ENCODE results near the gene ELP6.
"Not testable (repeated sequence)": the region's sequence is repeated elsewhere in the genome, so short reads cannot be mapped to it uniquely, and the experiment has no call there.

ELP6 gene

GRCh38 chr3:47512416-47513124 lies 942 bp downstream of the ELP6 start:
- peak; percentile 7 for DNase-seq (ENCODE audit: low read depth)

GRCh38 chr3:47505267-47505666 lies 8.2 kb downstream of the ELP6 start:
- not testable (repeated sequence) for DNase-seq (ENCODE audit: low read depth)

- DNase-seq (ENCODE audit: low read depth): no peak
Measured at GRCh38 chr3:47504113-47504512, 9.4 kb downstream of the ELP6 start.

- no peak for DNase-seq (ENCODE audit: low read depth)
Measured at GRCh38 chr3:47503033-47503432, 10.5 kb downstream of the ELP6 start.

- no peak for DNase-seq (ENCODE audit: low read depth)
Measured at GRCh38 chr3:47496892-47497291, 16.6 kb downstream of the ELP6 start.

- DNase-seq (ENCODE audit: low read depth): no peak
Measured at GRCh38 chr3:47495886-47496285, 17.6 kb downstream of the ELP6 start.

- no peak for DNase-seq (ENCODE audit: low read depth)
Measured at GRCh38 chr3:47495111-47495510, 18.4 kb downstream of the ELP6 start.

- no peak for DNase-seq (ENCODE audit: low read depth)
Measured at GRCh38 chr3:47491777-47492176, 21.7 kb downstream of the ELP6 start.

- DNase-seq (ENCODE audit: low read depth): no peak
Measured at GRCh38 chr3:47491186-47491585, 22.3 kb downstream of the ELP6 start.

- no peak for DNase-seq (ENCODE audit: low read depth)
Measured at GRCh38 chr3:47487265-47487664, 26.2 kb downstream of the ELP6 start.

- no peak for DNase-seq (ENCODE audit: low read depth)
Measured at GRCh38 chr3:47485812-47486211, 27.7 kb downstream of the ELP6 start.

- no peak for DNase-seq (ENCODE audit: low read depth)
Measured at GRCh38 chr3:47482366-47482765, 31.1 kb downstream of the ELP6 start.

- DNase-seq (ENCODE audit: low read depth): not testable (repeated sequence)
Measured at GRCh38 chr3:47481763-47482162, 31.7 kb downstream of the ELP6 start.

- not testable (repeated sequence) for DNase-seq (ENCODE audit: low read depth)
Measured at GRCh38 chr3:47480267-47480666, 33.2 kb downstream of the ELP6 start.

- no peak for DNase-seq (ENCODE audit: low read depth)
Measured at GRCh38 chr3:47479826-47480160, 33.7 kb downstream of the ELP6 start.

GRCh38 chr3:47478022-47478421 lies 35.5 kb downstream of the ELP6 start:
- no peak for DNase-seq (ENCODE audit: low read depth)

GRCh38 chr3:47476644-47477199 lies 36.8 kb downstream of the ELP6 start:
- DNase-seq (ENCODE audit: low read depth): no peak

GRCh38 chr3:47476330-47476626 lies 37.2 kb downstream of the ELP6 start:
- no peak for DNase-seq (ENCODE audit: low read depth)

- peak; percentile 95 for DNase-seq (ENCODE audit: low read depth)
Measured at GRCh38 chr3:47475570-47476329, 37.8 kb downstream of the ELP6 start, which contains the start of gene SCAP. SCAP (minus strand) TSS chr3:47475941; CDS start chr3:47442993, 32,948 bp downstream.

- DNase-seq (ENCODE audit: low read depth): no peak
Measured at GRCh38 chr3:47475029-47475569, 38.4 kb downstream of the ELP6 start.

- no peak for DNase-seq (ENCODE audit: low read depth)
Measured at GRCh38 chr3:47473391-47473790, 40.1 kb downstream of the ELP6 start.

- DNase-seq (ENCODE audit: low read depth): no peak
Measured at GRCh38 chr3:47469616-47470015, 43.9 kb downstream of the ELP6 start.

- DNase-seq (ENCODE audit: low read depth): not testable (repeated sequence)
Measured at GRCh38 chr3:47468315-47468714, 45.2 kb downstream of the ELP6 start.
